K562 (cell line): ENCODE results near the gene UVRAG. TPM values are rescaled to one million over a fixed set of nuclear protein-coding genes. Genes with fewer than 3 reads are reported as not detected.

Experiments used
- ATAC-seq: fragments of 200-7000 bp; cut with Tn5 transposase; 3 replicates; pipeline ENCODE4 v1.9.1; 2020; ENCODE audit warnings: moderate library complexity
- BruUV-seq: library from RNA; stranded (reverse); fragments of 400-500 nt; replicated peaks from 2 replicates; lab custom pipeline; 2021; lab: Mats Ljungman, UMichigan
- CTCF ChIA-PET: fragments of 300-600 bp; formaldehyde crosslinking; extraction: SDS; loops from one replicate; lab custom pipeline; 2021; ENCODE audit warnings: low intra/inter-chr PET ratio; lab: Yijun Ruan, JAX
- POLR2A ChIA-PET: fragments of 300-600, 350-650 bp; sonication (Branson Sonifier 250); formaldehyde crosslinking; extraction: SDS; loops from one replicate; lab custom pipeline; 2021; ENCODE audit warnings: antibody characterized with exemption, inconsistent platforms; lab: Yijun Ruan, JAX
- DNase-seq, 4 experiments: peaks; one replicate each; pipeline versions ENCODE4 v3.0.0 to v3.0.0-alpha.2; 2011 to 2018; ENCODE audit warnings: low spot score in 3 of 4, mixed read lengths in 3 of 4; ENCODE audit errors: extremely low read depth in 1 of 4
- FAIRE-seq: peaks from 2 replicates; lab custom pipeline; 2011; peaks lifted over from hg19 to GRCh38; lab: Jason Lieb, UNC
- H2AFZ ChIP-seq: 2 replicates; pipeline ENCODE4 v1.6.0; 2011; ENCODE audit warnings: low read depth, low read length, control low read depth, inconsistent platforms
- H3K27ac ChIP-seq: fragments of 200-600 bp; 3 replicates; pipeline ENCODE4 v1.8.0; 2011; ENCODE audit warnings: low read depth, mild to moderate bottlenecking, control low read depth, inconsistent platforms, low read length, moderate library complexity, mixed read lengths; ENCODE audit errors: extremely low read depth
- H3K27me3 ChIP-seq, 2 experiments: fragments of 300-600 bp in 1 of 2; 2 replicates in 1 of 2; 3 replicates in 1 of 2; pipeline versions ENCODE4 v1.6.0 to v1.8.0; 2011; ENCODE audit warnings: inconsistent platforms in 2 of 2, low read length in 2 of 2, mild to moderate bottlenecking in 1 of 2, mixed read lengths in 1 of 2, moderate library complexity in 1 of 2; ENCODE audit not compliant: control insufficient read depth in 2 of 2, insufficient read depth in 2 of 2
- H3K36me3 ChIP-seq: fragments of 300-600 bp; 3 replicates; pipeline ENCODE4 v1.8.0; 2011; ENCODE audit warnings: mild to moderate bottlenecking, low read length, inconsistent platforms; ENCODE audit not compliant: control insufficient read depth, insufficient read depth
- H3K4me1 ChIP-seq, 2 experiments: fragments of 200-600 bp in 1 of 2; replicated peaks in 1 of 2; 2 replicates in 1 of 2; 3 replicates in 1 of 2; pipeline versions ENCODE4 v1.5.1 to v1.8.0; 2011; ENCODE audit warnings: inconsistent platforms in 2 of 2, low read length in 2 of 2, mild to moderate bottlenecking in 1 of 2, mixed read lengths in 1 of 2, moderate library complexity in 1 of 2; ENCODE audit not compliant: control insufficient read depth in 2 of 2, insufficient read depth in 2 of 2
- H3K4me2 ChIP-seq: 2 replicates; pipeline ENCODE4 v1.6.1; 2011; ENCODE audit warnings: low read length, control low read depth, inconsistent platforms, mixed read lengths; ENCODE audit not compliant: insufficient read depth
- H3K4me3 ChIP-seq: fragments of 200-600 bp; sonication (generic), shearing (Covaris generic); 2 replicates; pipeline ENCODE4 v1.5.1; 2016; ENCODE audit warnings: control low read depth, inconsistent platforms
- H3K79me2 ChIP-seq: fragments of 200-600 bp; 3 replicates; pipeline ENCODE4 v1.8.0; 2011; ENCODE audit warnings: low read length, inconsistent platforms; ENCODE audit not compliant: control insufficient read depth, insufficient read depth
- H3K9ac ChIP-seq, 2 experiments: 2 replicates each; pipeline versions ENCODE4 v1.6.0 to v1.6.1; 2011; ENCODE audit warnings: low read depth in 2 of 2, low read length in 2 of 2, control low read depth in 1 of 2, inconsistent platforms in 1 of 2, mild to moderate bottlenecking in 1 of 2, mixed read lengths in 1 of 2; ENCODE audit not compliant: insufficient read depth in 1 of 2
- H3K9me1 ChIP-seq: one replicate; pipeline ENCODE4 v1.6.0; 2011; ENCODE audit warnings: inconsistent platforms, mild to moderate bottlenecking, low read length, moderate library complexity; ENCODE audit not compliant: control insufficient read depth, insufficient read depth
- H3K9me3 ChIP-seq: replicated peaks from 2 replicates; pipeline ENCODE4 v1.5.1; 2011; ENCODE audit warnings: low read depth, low read length, inconsistent platforms; ENCODE audit not compliant: control insufficient read depth, insufficient read depth
- H4K20me1 ChIP-seq: replicated peaks from 2 replicates; pipeline ENCODE4 v1.6.1; 2011; ENCODE audit warnings: low read length, inconsistent platforms, mixed read lengths; ENCODE audit not compliant: control insufficient read depth, insufficient read depth
- ATF7 ChIP-seq: fragments of 450-650 bp; IDR thresholded peaks from 2 replicates; pipeline ENCODE4 v1.7.1; 2014; ENCODE audit warnings: mild to moderate bottlenecking, moderate library complexity
- BDP1 ChIP-seq: IDR thresholded peaks from 3 replicates; pipeline ENCODE4 v1.6.1; 2011; ENCODE audit not compliant: insufficient read length, insufficient read depth
- CCAR2 ChIP-seq: fragments of 200-400 bp; formaldehyde crosslinking; IDR thresholded peaks from 2 replicates; pipeline ENCODE4 v1.6.1; 2017; ENCODE audit warnings: mild to moderate bottlenecking, low read depth, low read length
- FOS ChIP-seq: IDR thresholded peaks from 3 replicates; pipeline ENCODE4 v1.6.1; 2011; ENCODE audit not compliant: insufficient read length; ENCODE audit errors: extremely low read depth
- GABPA ChIP-seq: fragments of 200-800 bp; sonication (Bioruptor generic); conservative IDR thresholded peaks from 2 replicates; pipeline ENCODE4 v1.6.1; 2016; ENCODE audit warnings: low read depth, missing genetic modification characterization, missing compliant biosample characterization
- L3MBTL2 ChIP-seq: fragments of 450-650 bp; IDR thresholded peaks from 2 replicates; pipeline ENCODE4 v1.6.1; 2016; ENCODE audit warnings: mild to moderate bottlenecking, moderate library complexity
- NFIC ChIP-seq: fragments of 450-650 bp; IDR thresholded peaks from 2 replicates; pipeline ENCODE4 v1.6.1; 2017; ENCODE audit warnings: mild to moderate bottlenecking, inconsistent platforms
- PHF21A ChIP-seq: fragments of 450-650 bp; IDR thresholded peaks from 2 replicates; pipeline ENCODE4 v1.6.1; 2017; ENCODE audit warnings: low read depth, borderline replicate concordance
- PTRF ChIP-seq: fragments of 450-650 bp; IDR thresholded peaks from 2 replicates; pipeline ENCODE4 v1.6.1; 2016; ENCODE audit warnings: mild to moderate bottlenecking, missing genetic modification characterization, missing compliant biosample characterization
- RFX1 ChIP-seq: fragments of 450-650 bp; IDR thresholded peaks from 2 replicates; pipeline ENCODE4 v1.6.1; 2016; ENCODE audit warnings: mild to moderate bottlenecking, moderate library complexity
- RFX7 ChIP-seq: fragments of 250-450 bp; sonication (Bioruptor Pico); IDR thresholded peaks from 2 replicates; pipeline ENCODE4 v1.5.1; 2021; ENCODE audit warnings: mild to moderate bottlenecking
- SRF ChIP-seq, 2 experiments: fragments of 250-450, 450-650 bp in 1 of 2; sonication (Bioruptor Pico) in 1 of 2; sonication (generic) in 1 of 2; formaldehyde crosslinking; IDR thresholded peaks; 2 replicates each; pipeline versions ENCODE4 v1.5.0 to v1.5.1; 2020 to 2022; ENCODE audit warnings: mild to moderate bottlenecking in 1 of 2, missing genetic modification reagents in 1 of 2
- TAF15 ChIP-seq: fragments of 200-400 bp; formaldehyde crosslinking; IDR thresholded peaks from 2 replicates; pipeline ENCODE4 v1.6.1; 2017; ENCODE audit warnings: mild to moderate bottlenecking, low read depth, low read length, moderate library complexity
- ZNF212 ChIP-seq: fragments of 450-650 bp; formaldehyde crosslinking; IDR thresholded peaks from 2 replicates; pipeline ENCODE4 v1.4.0; 2020; ENCODE audit warnings: mild to moderate bottlenecking
- ZNF224 ChIP-seq: sonication (generic); formaldehyde crosslinking; IDR thresholded peaks from 2 replicates; pipeline ENCODE4 v1.8.0; 2022; ENCODE audit warnings: mild to moderate bottlenecking, missing genetic modification reagents
- ZNF583 ChIP-seq: fragments of 250-450 bp; sonication (Bioruptor Pico); IDR thresholded peaks from 2 replicates; pipeline ENCODE4 v1.4.0; 2020
- WGBS: fragments of 100-300 bp; shearing (Covaris generic); methylation state at CpG from one replicate; pipeline ENCODE4 v1.1.6; 2016; ENCODE audit warnings: low coverage, mixed read lengths; ENCODE audit not compliant: insufficient coverage; ENCODE audit errors: missing lambda C conversion rate; 5-methylcytosine and 5-hydroxymethylcytosine counted together
- in situ Hi-C: fragments of 300-500 bp; cut with MboI; formaldehyde crosslinking; loops from 4 replicates; pipeline ENCODE4 v1.15.0; 2018; ENCODE audit warnings: inconsistent platforms, mixed read lengths
- intact Hi-C: fragments of 100-400 bp; cut with micrococcal nuclease; formaldehyde crosslinking; loops from 2 replicates; pipeline ENCODE4 v1.14.2; 2022
- polyA plus RNA-seq, 8 experiments: library from polyadenylated mRNA; depleted of rRNA in 4 of 8; stranded (reverse) in 5 of 8; unstranded in 3 of 8; fragments of >200 nt; fragmentation: Nextera tagmentation in 2 of 8; fragmentation: Illumina TruSeq in 1 of 8; extraction: Ambion mirVana in 2 of 8; extraction: Trizol in 1 of 8; gene quantifications; 2 replicates each; pipeline versions ENCODE4 v1.2.1 to v1.2.3, GENCODE V29; 2011 to 2014; ENCODE audit warnings: inconsistent platforms in 1 of 8, missing spikeins in 1 of 8
- total RNA-seq, 7 experiments: library from RNA; depleted of rRNA in 6 of 7; stranded (reverse); fragments of >200 nt in 6 of 7; fragmentation: Illumina TruSeq in 2 of 7; extraction: Trizol in 2 of 7; gene quantifications; 2 replicates each; pipeline versions ENCODE4 v1.2.1 to v1.2.3, GENCODE V29; 2011 to 2021; ENCODE audit warnings: low replicate concordance in 1 of 7
- TF ChIP-seq, protein P1 (sequence below): IDR thresholded peaks from 2 replicates; pipeline ENCODE4 v1.6.1; 2014; ENCODE audit warnings: antibody characterized with exemption
- TF ChIP-seq, protein P2 (sequence below): sonication (generic); IDR thresholded peaks from 2 replicates; pipeline ENCODE4 v1.6.1; 2016
- TF ChIP-seq, protein P3 (sequence below), 2 experiments: fragments of 450-650 bp in 1 of 2; sonication (generic) in 1 of 2; formaldehyde crosslinking in 1 of 2; IDR thresholded peaks in 1 of 2; conservative IDR thresholded peaks in 1 of 2; 2 replicates each; pipeline versions ENCODE4 v1.6.1 to v1.8.1; 2016 to 2023; ENCODE audit warnings: mild to moderate bottlenecking in 2 of 2, moderate library complexity in 2 of 2, inconsistent platforms in 1 of 2, missing genetic modification reagents in 1 of 2

Gene UVRAG
- total and polyA plus RNA-seq, 9 of the 15 experiments (the other 6 are each of a cell fraction or from before 2014, with no cell fraction given): 3.1 to 17.8 (median 12.4) TPM

DNA sequence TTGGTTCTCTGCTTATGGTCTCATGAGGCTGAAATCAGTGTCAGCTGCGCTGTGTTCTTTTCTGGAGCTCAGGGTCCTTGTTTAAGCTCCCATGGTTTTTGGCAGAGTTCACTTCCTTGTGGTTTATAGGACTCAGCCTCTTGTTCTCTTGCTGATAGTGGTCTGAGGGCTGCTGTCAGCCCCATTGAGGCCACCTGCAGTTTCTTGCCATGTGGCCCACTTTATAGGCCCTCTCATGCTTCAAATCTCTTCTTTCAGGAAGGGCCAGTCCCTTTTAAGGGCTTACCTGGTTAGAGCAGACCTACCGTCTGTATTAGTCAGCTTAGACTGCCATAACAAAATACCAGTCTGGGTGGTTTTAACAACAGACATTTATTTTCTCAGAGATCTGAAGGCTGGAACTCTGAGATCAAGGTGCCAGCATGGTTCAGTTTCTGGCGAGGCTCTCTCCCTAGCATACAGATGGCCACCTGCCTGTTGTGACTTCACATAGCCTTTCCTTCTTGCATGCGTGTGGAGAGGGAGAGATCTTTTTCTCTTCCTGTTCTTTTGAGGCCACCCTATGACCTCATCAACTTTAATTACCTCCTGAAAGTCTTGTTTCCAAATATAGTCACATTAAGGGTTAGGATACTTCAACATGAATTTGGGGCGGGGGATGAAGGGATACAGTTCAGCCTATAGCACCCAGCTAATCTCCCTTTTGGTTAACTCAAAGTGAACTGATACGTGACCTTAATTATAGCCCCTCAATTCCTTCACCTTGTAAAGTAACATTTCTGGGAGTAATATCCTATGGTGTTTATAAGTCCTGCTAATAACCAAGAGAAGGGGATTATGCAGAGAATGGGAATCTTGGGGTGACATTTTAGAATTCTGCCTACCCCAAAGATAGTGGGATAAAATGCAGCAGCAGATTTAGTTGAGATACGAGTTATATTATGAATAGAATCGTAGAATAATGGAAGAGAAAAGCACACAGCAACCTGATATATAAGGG, 131.8 kb downstream of the UVRAG start:
- no peak overlapping the region for H2AFZ ChIP-seq
- intact Hi-C loops (no loop called here), in situ Hi-C loops (no loop called here)
- H3K79me2 ChIP-seq: 0 out of 3 replicates have a peak, but pooled peaks cover 5% of the 10 kb centered on the region
- POLR2A ChIA-PET: interaction anchor here (0.6 to 1.7 kb wide), 6 partner anchors 10 to 36 kb away, joined by 3 to 5 read pairs (median 4); no protein-coding TSS in a partner anchor
- WGBS: 49% methylated on average over 8 of the region's 8 CpGs
- no TSS peak for BruUV-seq
- peak overlapping the region; percentile 35; the same call in 2 of the 3 replicates for H3K27ac ChIP-seq
- CTCF ChIA-PET: no interaction called here
- peak overlapping the region in 1 of 2 experiments; percentile 30; a peak in 1 of 4 replicates for H3K9ac ChIP-seq
- no peak overlapping the region for H3K4me2 ChIP-seq
- H4K20me1 ChIP-seq: 0 out of 2 replicates have a peak, but pooled peaks cover 6% of the 10 kb centered on the region
- no peaks in the 10 kb centered on the region for H3K27me3 ChIP-seq
- ATAC-seq: peak; percentile 81
- no peaks in the 10 kb centered on the region for H3K9me3 ChIP-seq
- peak in 2 of 4 experiments; percentile 13 to 51 for DNase-seq
- peak; percentile 49 for FAIRE-seq
- H3K4me3 ChIP-seq: no peak overlapping the region
- no peaks in the 10 kb centered on the region for H3K36me3 ChIP-seq
- H3K9me1 ChIP-seq: no peaks in the 10 kb centered on the region
- H3K4me1 ChIP-seq: peaks cover 0 to 15% of the 10 kb centered on the region in 2 experiments; a peak in 4 of 5 replicates
- TF ChIP-seq TAF15 (no peak), ATF7 (peak; percentile 51; the same call in 1 of the 2 replicates), ZNF212 (CRISPR knock-in tag) (no peak), NFIC (peak; percentile 20; the same call in 1 of the 2 replicates), PHF21A (no peak), PTRF (tag) (no peak), RFX7 (no peak), RFX1 (no peak), BDP1 (no peak), SRF (CRISPR knock-in tag; IDR thresholded peaks at IDR 0.05) (peak in 1 of 2 experiments; percentile 60; a peak in 1 of 4 replicates), L3MBTL2 (peak; percentile 24; the same call in 1 of the 2 replicates), FOS (no peak), ZNF224 (CRISPR knock-in tag) (no peak), GABPA (tag) (peak; percentile 41), CCAR2 (no peak), ZNF583 (no peak)
- TF ChIP-seq, protein P1, sequence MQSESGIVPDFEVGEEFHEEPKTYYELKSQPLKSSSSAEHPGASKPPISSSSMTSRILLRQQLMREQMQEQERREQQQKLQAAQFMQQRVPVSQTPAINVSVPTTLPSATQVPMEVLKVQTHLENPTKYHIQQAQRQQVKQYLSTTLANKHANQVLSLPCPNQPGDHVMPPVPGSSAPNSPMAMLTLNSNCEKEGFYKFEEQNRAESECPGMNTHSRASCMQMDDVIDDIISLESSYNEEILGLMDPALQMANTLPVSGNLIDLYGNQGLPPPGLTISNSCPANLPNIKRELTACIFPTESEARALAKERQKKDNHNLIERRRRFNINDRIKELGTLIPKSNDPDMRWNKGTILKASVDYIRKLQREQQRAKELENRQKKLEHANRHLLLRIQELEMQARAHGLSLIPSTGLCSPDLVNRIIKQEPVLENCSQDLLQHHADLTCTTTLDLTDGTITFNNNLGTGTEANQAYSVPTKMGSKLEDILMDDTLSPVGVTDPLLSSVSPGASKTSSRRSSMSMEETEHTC: no peak
- TF ChIP-seq, protein P2, sequence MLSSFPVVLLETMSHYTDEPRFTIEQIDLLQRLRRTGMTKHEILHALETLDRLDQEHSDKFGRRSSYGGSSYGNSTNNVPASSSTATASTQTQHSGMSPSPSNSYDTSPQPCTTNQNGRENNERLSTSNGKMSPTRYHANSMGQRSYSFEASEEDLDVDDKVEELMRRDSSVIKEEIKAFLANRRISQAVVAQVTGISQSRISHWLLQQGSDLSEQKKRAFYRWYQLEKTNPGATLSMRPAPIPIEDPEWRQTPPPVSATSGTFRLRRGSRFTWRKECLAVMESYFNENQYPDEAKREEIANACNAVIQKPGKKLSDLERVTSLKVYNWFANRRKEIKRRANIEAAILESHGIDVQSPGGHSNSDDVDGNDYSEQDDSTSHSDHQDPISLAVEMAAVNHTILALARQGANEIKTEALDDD: peak; percentile 23; the same call in 1 of the 2 replicates
- TF ChIP-seq, protein P3, sequence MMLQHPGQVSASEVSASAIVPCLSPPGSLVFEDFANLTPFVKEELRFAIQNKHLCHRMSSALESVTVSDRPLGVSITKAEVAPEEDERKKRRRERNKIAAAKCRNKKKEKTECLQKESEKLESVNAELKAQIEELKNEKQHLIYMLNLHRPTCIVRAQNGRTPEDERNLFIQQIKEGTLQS (IDR thresholded peaks at IDR 0.05): 0 out of 2 replicates have a peak, but pooled peaks have one; percentile 29
- TF ChIP-seq, protein P3 (CRISPR knock-in tag; conservative IDR thresholded peaks at IDR 0.05): no peak
